ENCODE data around the gene PDE7B. TPM values are rescaled to one million over a fixed set of nuclear protein-coding genes. Genes with fewer than 3 reads are reported as not detected.

Gene PDE7B
- total RNA-seq, 1 donor from 2014 or later, result 0.05 TPM

GRCh38 chr6:136015531-136015930, 164.0 kb downstream of the PDE7B start:
- TF ChIP-seq, protein P1, sequence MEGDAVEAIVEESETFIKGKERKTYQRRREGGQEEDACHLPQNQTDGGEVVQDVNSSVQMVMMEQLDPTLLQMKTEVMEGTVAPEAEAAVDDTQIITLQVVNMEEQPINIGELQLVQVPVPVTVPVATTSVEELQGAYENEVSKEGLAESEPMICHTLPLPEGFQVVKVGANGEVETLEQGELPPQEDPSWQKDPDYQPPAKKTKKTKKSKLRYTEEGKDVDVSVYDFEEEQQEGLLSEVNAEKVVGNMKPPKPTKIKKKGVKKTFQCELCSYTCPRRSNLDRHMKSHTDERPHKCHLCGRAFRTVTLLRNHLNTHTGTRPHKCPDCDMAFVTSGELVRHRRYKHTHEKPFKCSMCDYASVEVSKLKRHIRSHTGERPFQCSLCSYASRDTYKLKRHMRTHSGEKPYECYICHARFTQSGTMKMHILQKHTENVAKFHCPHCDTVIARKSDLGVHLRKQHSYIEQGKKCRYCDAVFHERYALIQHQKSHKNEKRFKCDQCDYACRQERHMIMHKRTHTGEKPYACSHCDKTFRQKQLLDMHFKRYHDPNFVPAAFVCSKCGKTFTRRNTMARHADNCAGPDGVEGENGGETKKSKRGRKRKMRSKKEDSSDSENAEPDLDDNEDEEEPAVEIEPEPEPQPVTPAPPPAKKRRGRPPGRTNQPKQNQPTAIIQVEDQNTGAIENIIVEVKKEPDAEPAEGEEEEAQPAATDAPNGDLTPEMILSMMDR (IDR thresholded peaks at IDR 0.05), result no peak
- no peaks in the 10 kb centered on the region for H3K9me3 Mint-ChIP-seq (ENCODE audit: low read depth)
- peaks cover 44% of the 10 kb centered on the region for H3K4me1 Mint-ChIP-seq (ENCODE audit: low read depth)
- no peak overlapping the region for H3K4me3 Mint-ChIP-seq (ENCODE audit: unreplicated experiment)
- H3K27ac Mint-ChIP-seq (ENCODE audit: unreplicated experiment), result no peak overlapping the region
- DNase-seq (ENCODE audit: low spot score), result no peak
- no peaks in the 10 kb centered on the region for H3K36me3 Mint-ChIP-seq (ENCODE audit: low read depth)
- H3K27me3 Mint-ChIP-seq (ENCODE audit: low read depth), result no peaks in the 10 kb centered on the region

GRCh38 chr6:136016228-136017225, 165.0 kb downstream of the PDE7B start:
- Mint-ChIP-seq H3K36me3 (ENCODE audit: low read depth) (no peaks in the 10 kb centered on the region), H3K4me3 (ENCODE audit: unreplicated experiment) (no peak overlapping the region), H3K27me3 (ENCODE audit: low read depth) (no peaks in the 10 kb centered on the region), H3K9me3 (ENCODE audit: low read depth) (no peaks in the 10 kb centered on the region), H3K4me1 (ENCODE audit: low read depth) (peaks cover 42% of the 10 kb centered on the region), H3K27ac (ENCODE audit: unreplicated experiment) (no peak overlapping the region)
- TF ChIP-seq, protein P1 (IDR thresholded peaks at IDR 0.05), result no peak
- DNase-seq (ENCODE audit: low spot score), result no peak

DNA sequence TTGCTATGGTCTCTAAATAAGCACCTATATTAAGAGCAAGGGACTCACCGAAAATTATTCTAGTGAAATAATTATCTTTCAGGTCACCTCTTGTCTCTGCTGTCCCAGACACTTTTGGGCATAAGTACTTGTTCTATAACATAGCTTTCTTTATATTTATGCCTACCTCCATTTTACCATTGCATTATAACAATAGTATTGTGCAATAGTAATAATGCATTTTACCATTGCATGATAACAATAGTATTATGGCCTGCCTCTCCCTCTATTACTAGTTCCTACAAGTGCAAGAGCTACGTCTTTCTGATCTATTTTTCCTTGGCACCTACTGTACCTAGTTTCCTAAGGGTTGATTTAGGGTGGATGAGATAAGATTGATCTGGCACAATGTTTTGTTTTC, 169.2 kb downstream of the PDE7B start:
- H3K27me3 Mint-ChIP-seq (ENCODE audit: low read depth), result no peaks in the 10 kb centered on the region
- no peak for DNase-seq (ENCODE audit: low spot score)
- no peak overlapping the region for H3K4me3 Mint-ChIP-seq (ENCODE audit: unreplicated experiment)
- no peaks in the 10 kb centered on the region for H3K36me3 Mint-ChIP-seq (ENCODE audit: low read depth)
- peaks cover 8% of the 10 kb centered on the region for H3K4me1 Mint-ChIP-seq (ENCODE audit: low read depth)
- TF ChIP-seq, protein P1 (IDR thresholded peaks at IDR 0.05), result no peak
- H3K9me3 Mint-ChIP-seq (ENCODE audit: low read depth), result no peaks in the 10 kb centered on the region
- H3K27ac Mint-ChIP-seq (ENCODE audit: unreplicated experiment), result no peak overlapping the region

- Mint-ChIP-seq H3K4me1 (ENCODE audit: low read depth) (no peaks in the 10 kb centered on the region), H3K9me3 (ENCODE audit: low read depth) (no peaks in the 10 kb centered on the region), H3K27ac (ENCODE audit: unreplicated experiment) (no peak overlapping the region), H3K36me3 (ENCODE audit: low read depth) (no peaks in the 10 kb centered on the region), H3K4me3 (ENCODE audit: unreplicated experiment) (no peak overlapping the region), H3K27me3 (ENCODE audit: low read depth) (no peaks in the 10 kb centered on the region)
- DNase-seq (ENCODE audit: low spot score), result no peak
- TF ChIP-seq, protein P1 (IDR thresholded peaks at IDR 0.05), result no peak
Measured at GRCh38 chr6:136022224-136022874, 170.8 kb downstream of the PDE7B start.

- DNase-seq (ENCODE audit: low spot score), result no peak
- no peaks in the 10 kb centered on the region for H3K27me3 Mint-ChIP-seq (ENCODE audit: low read depth)
- no peaks in the 10 kb centered on the region for H3K9me3 Mint-ChIP-seq (ENCODE audit: low read depth)
- H3K4me3 Mint-ChIP-seq (ENCODE audit: unreplicated experiment), result no peak overlapping the region
- no peaks in the 10 kb centered on the region for H3K4me1 Mint-ChIP-seq (ENCODE audit: low read depth)
- H3K27ac Mint-ChIP-seq (ENCODE audit: unreplicated experiment), result no peak overlapping the region
- TF ChIP-seq, protein P1 (IDR thresholded peaks at IDR 0.05), result no peak
- no peaks in the 10 kb centered on the region for H3K36me3 Mint-ChIP-seq (ENCODE audit: low read depth)
Measured at GRCh38 chr6:136024711-136025110, 173.2 kb downstream of the PDE7B start.
